IMR-90 (cell line): ENCODE results near the gene MYCBP. TPM values are rescaled to one million over a fixed set of nuclear protein-coding genes. Genes with fewer than 3 reads are reported as not detected.
A peak's percentile ranks its signal among the peaks of the same experiment; 100 is the strongest.

Experiments used
- ATAC-seq: fragments of 200-7000 bp; cut with Tn5 transposase; 2 replicates; pipeline ENCODE4 v1.9.1; 2020; ENCODE audit warnings: low read depth, mild to moderate bottlenecking, moderate library complexity
- BruUV-seq: library from RNA; stranded (reverse); fragments of 400-500 nt; replicated peaks from 2 replicates; lab custom pipeline; 2021; lab: Mats Ljungman, UMichigan
- CTCF ChIA-PET: fragments of 300-600 bp; formaldehyde crosslinking; extraction: SDS; loops from one replicate; lab custom pipeline; 2021; ENCODE audit warnings: antibody characterized with exemption; lab: Yijun Ruan, JAX
- POLR2A ChIA-PET: fragments of 300-600 bp; sonication (Branson Sonifier 250); formaldehyde crosslinking; loops from one replicate; lab custom pipeline; 2022; ENCODE audit warnings: antibody characterized with exemption; ENCODE audit not compliant: unreplicated experiment; lab: Charles Lee
- DNase-seq: peaks from one replicate; pipeline ENCODE4 v3.0.0; 2013
- H2AFZ ChIP-seq: replicated peaks from 2 replicates; pipeline ENCODE3; 2013; ENCODE audit warnings: low read length, mild to moderate bottlenecking; ENCODE audit not compliant: poor library complexity
- H2AK5ac ChIP-seq: 2 replicates; pipeline ENCODE4 v1.6.1; 2013; ENCODE audit warnings: low read depth, low read length, inconsistent platforms
- H2AK9ac ChIP-seq: replicated peaks from 2 replicates; pipeline ENCODE3; 2013; ENCODE audit warnings: mild to moderate bottlenecking, low read depth, low read length, moderate library complexity; ENCODE audit not compliant: poor library complexity
- H2BK120ac ChIP-seq: 2 replicates; pipeline ENCODE4 v1.6.1; 2013; ENCODE audit warnings: low read depth, low read length, inconsistent platforms
- H2BK15ac ChIP-seq: 3 replicates; pipeline ENCODE4 v1.6.1; 2013; ENCODE audit warnings: low read depth, low read length, inconsistent platforms
- H2BK20ac ChIP-seq: 2 replicates; pipeline ENCODE4 v1.6.1; 2013; ENCODE audit warnings: low read depth, mild to moderate bottlenecking, inconsistent platforms, low read length, moderate library complexity
- H2BK5ac ChIP-seq: 2 replicates; pipeline ENCODE4 v1.6.1; 2013; ENCODE audit warnings: mild to moderate bottlenecking, low read depth, low read length, inconsistent platforms; ENCODE audit not compliant: poor library complexity, severe bottlenecking
- H3K14ac ChIP-seq: replicated peaks from 2 replicates; pipeline ENCODE4 v1.6.1; 2013; ENCODE audit warnings: low read depth, low read length, inconsistent platforms
- H3K18ac ChIP-seq: 2 replicates; pipeline ENCODE4 v1.6.1; 2013; ENCODE audit warnings: low read depth, low read length, control low read depth
- H3K23ac ChIP-seq: 2 replicates; pipeline ENCODE4 v1.6.1; 2013; ENCODE audit warnings: low read depth, low read length, inconsistent platforms
- H3K27ac ChIP-seq: 2 replicates; pipeline ENCODE4 v1.5.1; 2013; ENCODE audit warnings: mild to moderate bottlenecking, control low read depth, low read length; ENCODE audit not compliant: insufficient read depth
- H3K27me3 ChIP-seq: 2 replicates; pipeline ENCODE4 v1.6.1; 2013; ENCODE audit warnings: low read length; ENCODE audit not compliant: control insufficient read depth, insufficient read depth
- H3K36me3 ChIP-seq: 2 replicates; pipeline ENCODE4 v1.6.1; 2013; ENCODE audit warnings: low read length, mixed read lengths; ENCODE audit not compliant: control insufficient read depth, insufficient read depth
- H3K4ac ChIP-seq: 2 replicates; pipeline ENCODE4 v1.6.1; 2013; ENCODE audit warnings: low read depth, low read length, inconsistent platforms
- H3K4me1 ChIP-seq: 2 replicates; pipeline ENCODE4 v1.6.1; 2013; ENCODE audit warnings: low read length, mixed read lengths; ENCODE audit not compliant: control insufficient read depth, insufficient read depth
- H3K4me2 ChIP-seq: 2 replicates; pipeline ENCODE4 v1.6.1; 2013; ENCODE audit warnings: low read depth, mild to moderate bottlenecking, control low read depth, low read length, moderate library complexity
- H3K4me3 ChIP-seq: 2 replicates; pipeline ENCODE4 v1.5.1; 2013; ENCODE audit warnings: low read depth, mild to moderate bottlenecking, control low read depth, low read length, moderate library complexity; ENCODE audit not compliant: insufficient read depth
- H3K56ac ChIP-seq: 2 replicates; pipeline ENCODE4 v1.6.1; 2013; ENCODE audit warnings: low read length, inconsistent platforms; ENCODE audit not compliant: insufficient read depth; ENCODE audit errors: extremely low read depth
- H3K79me1 ChIP-seq, 2 experiments: 2 replicates each; pipeline ENCODE4 v1.6.1; 2013; ENCODE audit warnings: low read length in 2 of 2, inconsistent platforms in 1 of 2, low read depth in 1 of 2
- H3K9ac ChIP-seq: 2 replicates; pipeline ENCODE4 v1.6.1; 2013; ENCODE audit warnings: low read depth, low read length, control low read depth
- H3K9me1 ChIP-seq: 2 replicates; pipeline ENCODE4 v1.6.1; 2013; ENCODE audit warnings: low read length, inconsistent platforms; ENCODE audit not compliant: insufficient read depth
- H3K9me3 ChIP-seq: 2 replicates; pipeline ENCODE4 v1.6.1; 2013; ENCODE audit warnings: low read length; ENCODE audit not compliant: control insufficient read depth, insufficient read depth
- H4K20me1 ChIP-seq: 2 replicates; pipeline ENCODE4 v1.6.1; 2013; ENCODE audit warnings: low read length, inconsistent platforms; ENCODE audit not compliant: insufficient read depth
- H4K5ac ChIP-seq: 2 replicates; pipeline ENCODE4 v1.6.1; 2013; ENCODE audit warnings: mild to moderate bottlenecking, low read depth, low read length, control low read depth
- H4K8ac ChIP-seq, 2 experiments: 2 replicates each; pipeline ENCODE4 v1.6.1; 2013; ENCODE audit warnings: low read depth in 2 of 2, low read length in 2 of 2, control low read depth in 1 of 2, inconsistent platforms in 1 of 2
- H4K91ac ChIP-seq: 2 replicates; pipeline ENCODE4 v1.6.1; 2013; ENCODE audit warnings: low read depth, low read length, inconsistent platforms; ENCODE audit not compliant: insufficient read depth
- BHLHE40 ChIP-seq: fragments of 150-350 bp; IDR thresholded peaks from 2 replicates; pipeline ENCODE4 v1.6.1; 2016; ENCODE audit warnings: mild to moderate bottlenecking, low read depth, low read length
- CEBPB ChIP-seq: IDR thresholded peaks from 2 replicates; pipeline ENCODE4 v1.6.1; 2012; ENCODE audit warnings: low read depth, low read length, improper control_type of control experiment
- CHD1 ChIP-seq: IDR thresholded peaks from 2 replicates; pipeline ENCODE4 v1.6.1; 2012; ENCODE audit warnings: low read depth, low read length, improper control_type of control experiment
- CTCF ChIP-seq: conservative IDR thresholded peaks from 2 replicates; pipeline ENCODE4 v1.5.1; 2012; ENCODE audit warnings: mild to moderate bottlenecking, low read depth, low read length, improper control_type of control experiment
- FOS ChIP-seq: fragments of 150-350 bp; IDR thresholded peaks from 2 replicates; pipeline ENCODE4 v1.6.1; 2016; ENCODE audit warnings: low read depth, low read length
- MAFK ChIP-seq: IDR thresholded peaks from 2 replicates; pipeline ENCODE4 v1.6.1; 2012; ENCODE audit warnings: low read depth, low read length, improper control_type of control experiment
- MAZ ChIP-seq: IDR thresholded peaks from 2 replicates; pipeline ENCODE4 v1.6.1; 2012; ENCODE audit warnings: low read depth, mild to moderate bottlenecking, low read length, improper control_type of control experiment, moderate library complexity, borderline replicate concordance
- MXI1 ChIP-seq: IDR thresholded peaks from 2 replicates; pipeline ENCODE4 v1.6.1; 2012; ENCODE audit warnings: low read depth, mild to moderate bottlenecking, low read length, moderate library complexity, borderline replicate concordance
- NFE2L2 ChIP-seq: fragments of 150-350 bp; IDR thresholded peaks from 2 replicates; pipeline ENCODE4 v1.6.1; 2016; ENCODE audit warnings: low read depth, mild to moderate bottlenecking, low read length
- POLR2A ChIP-seq: IDR thresholded peaks from 2 replicates; pipeline ENCODE4 v1.6.1; 2012; ENCODE audit warnings: mild to moderate bottlenecking, low read depth, low read length
- RAD21 ChIP-seq: IDR thresholded peaks from 2 replicates; pipeline ENCODE4 v1.6.1; 2012; ENCODE audit warnings: low read length, improper control_type of control experiment
- RCOR1 ChIP-seq: IDR thresholded peaks from 2 replicates; pipeline ENCODE4 v1.6.1; 2012; ENCODE audit warnings: mild to moderate bottlenecking, low read length, improper control_type of control experiment; ENCODE audit not compliant: insufficient replicate concordance
- RFX5 ChIP-seq: IDR thresholded peaks from 2 replicates; pipeline ENCODE4 v1.8.0; 2012; ENCODE audit warnings: low read depth, mild to moderate bottlenecking, low read length, moderate library complexity
- SMC3 ChIP-seq: fragments of 150-350 bp; IDR thresholded peaks from 2 replicates; pipeline ENCODE4 v1.6.1; 2016; ENCODE audit warnings: low read depth, mild to moderate bottlenecking, antibody characterized with exemption, low read length, moderate library complexity
- USF2 ChIP-seq: fragments of 150-350 bp; IDR thresholded peaks from 2 replicates; pipeline ENCODE4 v1.6.1; 2017; ENCODE audit warnings: mild to moderate bottlenecking, antibody characterized with exemption, low read length, low read depth
- WGBS, 2 experiments: methylation state at CpG; one replicate each; pipeline versions ENCODE4 v1.1.5 to v1.1.7; 2013; ENCODE audit warnings: missing lambda C conversion rate in 2 of 2; ENCODE audit not compliant: insufficient read length in 1 of 2; ENCODE audit errors: extremely low coverage in 2 of 2; 5-methylcytosine and 5-hydroxymethylcytosine counted together
- dilution Hi-C: fragments of 300-500 bp; cut with HindIII; formaldehyde crosslinking; loops from one replicate; pipeline ENCODE4 v1.14.3; 2018; ENCODE audit warnings: low sequenced_read_pairs; ENCODE audit not compliant: unreplicated experiment
- in situ Hi-C: fragments of 300-500 bp; cut with MboI; formaldehyde crosslinking; loops from 3 replicates; pipeline ENCODE4 v1.14.3; 2019; ENCODE audit warnings: low sequenced_read_pairs, inconsistent platforms, mixed read lengths
- intact Hi-C: fragments of 100-400 bp; cut with micrococcal nuclease; formaldehyde crosslinking; loops from 2 replicates; pipeline ENCODE4 v1.10.0; 2022
- polyA plus RNA-seq, 3 experiments: library from polyadenylated mRNA; depleted of rRNA; stranded (reverse); fragments of >200 nt; gene quantifications; 2 replicates each; pipeline ENCODE4 v1.2.3, GENCODE V29; 2012; ENCODE audit warnings: low replicate concordance in 1 of 3
- total RNA-seq: library from RNA; depleted of rRNA; stranded (reverse); fragments of >200 nt; gene quantifications from 2 replicates; pipeline ENCODE4 v1.2.3, GENCODE V29; 2012

MYCBP gene
- total and polyA plus RNA-seq, 2 of the 4 experiments (the other 2 are of a cell fraction) = 9.9 to 11.9 TPM

- BruUV-seq = no TSS peak
- Histone ChIP-seq H2AFZ (peak overlapping the region; percentile 93), H2AK9ac (peak overlapping the region; percentile 92), H2BK15ac (no peak overlapping the region), H4K20me1 (no peaks in the 10 kb centered on the region; the same call in 1 of the 2 replicates), H3K4me2 (peak overlapping the region; percentile 71), H3K23ac (peak overlapping the region; percentile 42), H2AK5ac (no peak overlapping the region), H4K8ac (peak overlapping the region in 1 of 2 experiments; percentile 42; a peak in 1 of 4 replicates), H3K9me1 (0 out of 2 replicates have a peak, but pooled peaks cover 8% of the 10 kb centered on the region), H3K56ac (peak overlapping the region; percentile 47), H3K9ac (peak overlapping the region; percentile 89), H2BK120ac (no peak overlapping the region), H3K4me3 (peak overlapping the region; percentile 87), H3K4ac (no peak overlapping the region), H3K4me1 (no peaks in the 10 kb centered on the region; the same call in 1 of the 2 replicates), H3K18ac (no peak overlapping the region), H3K27me3 (no peaks in the 10 kb centered on the region), H3K79me1 (peaks cover 23 to 41% of the 10 kb centered on the region in 2 experiments; a peak in 3 of 4 replicates), H3K36me3 (no peaks in the 10 kb centered on the region), H2BK20ac (no peak overlapping the region), H3K14ac (peak overlapping the region; percentile 69), H4K91ac (no peak overlapping the region), H4K5ac (no peak overlapping the region), H3K27ac (peak overlapping the region; percentile 59; the same call in 1 of the 2 replicates), H2BK5ac (no peak overlapping the region), H3K9me3 (no peaks in the 10 kb centered on the region)
- ChIA-PET POLR2A (no interaction called here), CTCF (interaction anchor here (1.5 kb wide), 1 partner anchor 219 kb away, joined by 3 read pairs; no protein-coding TSS in a partner anchor)
- ATAC-seq (peak; percentile 18; the same call in 1 of the 2 replicates), DNase-seq (peak; percentile 31)
- WGBS, 2 experiments = no CpG with 5 or more reads among the region's 25 CpGs
- intact Hi-C loops (loop anchor here (1.0 to 2.0 kb wide), 3 partner anchors 120 to 220 kb away; partner anchors contain the start of gene NDUFS5), dilution Hi-C loops (no loop called here), in situ Hi-C loops (loop anchor here (25.0 kb wide), 1 partner anchor 665 kb away; no protein-coding TSS in a partner anchor)
- no peak for TF ChIP-seq USF2
- TF ChIP-seq RFX5 = no peak
- TF ChIP-seq CEBPB = no peak
- no peak for TF ChIP-seq RCOR1
- TF ChIP-seq RAD21 = no peak
- TF ChIP-seq CTCF = no peak
- no peak for TF ChIP-seq FOS
- TF ChIP-seq MAZ = no peak
- TF ChIP-seq SMC3 = no peak
- no peak for TF ChIP-seq CHD1
- TF ChIP-seq NFE2L2 = no peak
- no peak for TF ChIP-seq POLR2A
- TF ChIP-seq MXI1 = no peak
- no peak for TF ChIP-seq MAFK
- no peak for TF ChIP-seq BHLHE40
Observed at GRCh38 chr1:38872401-38873026, 634 bp downstream of the MYCBP start.
